Measurements from ENCODE around the gene PTF1A. TPM values are rescaled to one million over a fixed set of nuclear protein-coding genes. Genes with fewer than 3 reads are reported as not detected.
A peak's percentile ranks its signal among the peaks of the same experiment; 100 is the strongest.

PTF1A gene
- polyA plus RNA-seq, 1 of the 3 experiments (the other 2 are of a cell fraction), result not detected

DNA sequence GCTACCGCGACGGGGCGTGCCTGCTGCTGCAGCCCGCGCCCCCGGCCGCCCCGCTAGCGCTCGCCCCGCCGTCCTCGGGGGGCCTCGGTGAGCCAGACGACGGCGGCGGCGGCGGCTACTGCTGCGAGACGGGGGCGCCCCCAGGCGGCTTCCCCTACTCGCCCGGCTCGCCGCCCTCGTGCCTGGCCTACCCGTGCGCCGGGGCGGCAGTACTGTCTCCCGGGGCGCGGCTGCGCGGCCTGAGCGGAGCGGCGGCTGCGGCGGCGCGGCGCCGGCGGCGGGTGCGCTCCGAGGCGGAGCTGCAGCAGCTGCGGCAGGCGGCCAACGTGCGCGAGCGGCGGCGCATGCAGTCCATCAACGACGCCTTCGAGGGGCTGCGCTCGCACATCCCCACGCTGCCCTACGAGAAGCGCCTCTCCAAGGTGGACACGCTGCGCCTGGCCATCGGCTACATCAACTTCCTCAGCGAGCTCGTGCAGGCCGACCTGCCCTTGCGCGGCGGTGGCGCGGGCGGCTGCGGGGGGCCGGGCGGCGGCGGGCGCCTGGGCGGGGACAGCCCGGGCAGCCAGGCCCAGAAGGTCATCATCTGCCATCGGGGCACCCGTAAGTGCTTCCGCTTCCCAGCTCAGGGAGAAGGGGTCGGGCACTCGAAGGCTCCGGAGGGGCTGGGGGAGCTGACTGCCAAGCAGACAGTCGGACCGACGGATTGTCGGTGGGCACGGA lies 761 bp downstream of the PTF1A start:
- H3F3A ChIP-seq (replicated peaks; ENCODE audit: insufficient read depth), result no peaks in the 10 kb centered on the region
- peak; percentile 73 for DNase-seq
- H3K27me3 ChIP-seq (ENCODE audit: insufficient read depth), result peaks cover 40% of the 10 kb centered on the region
- H3K4me1 ChIP-seq (ENCODE audit: control insufficient read depth in 1 of 2, insufficient read depth in 2 of 2, low read depth in 1 of 2, low read length in 1 of 2), result no peaks in the 10 kb centered on the region; a peak in 1 of 4 replicates
- no peaks in the 10 kb centered on the region for H3K79me2 ChIP-seq (ENCODE audit: insufficient read depth)
- no peak overlapping the region for H3K4me3 ChIP-seq (ENCODE audit: low read depth in 2 of 2, low read length in 1 of 2)
- H3K4me2 ChIP-seq, result no peak overlapping the region
- WGBS (ENCODE audit: low lambda C conversion rate), result 8% methylated on average over 6 of the region's 100 CpGs
- no peaks in the 10 kb centered on the region for H3K36me3 ChIP-seq (replicated peaks in 1 of 2; ENCODE audit: control insufficient read depth in 1 of 2, insufficient read depth in 2 of 2, low read length in 1 of 2)
- no peak overlapping the region for H2AFZ ChIP-seq (ENCODE audit: low read depth)
- H3K9me2 ChIP-seq, result no peaks in the 10 kb centered on the region
- H4K20me1 ChIP-seq (ENCODE audit: insufficient read depth), result no peaks in the 10 kb centered on the region
- ChIA-PET CTCF (interaction anchor here (0.6 to 1.6 kb wide), 2 partner anchors 34 to 38 kb away, joined by 3 to 11 read pairs; no protein-coding TSS in a partner anchor), POLR2A (no interaction called here)
- no peak overlapping the region for H3K27ac ChIP-seq (ENCODE audit: low read depth in 2 of 2, low read length in 1 of 2)
- no peak for TF ChIP-seq SIN3A (IDR thresholded peaks at IDR 0.05; ENCODE audit: borderline replicate concordance, low read depth, low read length)
- no peak for TF ChIP-seq EP300 (IDR thresholded peaks at IDR 0.05; ENCODE audit: borderline replicate concordance in 1 of 2, low read depth in 1 of 2, low read length in 1 of 2)
- TF ChIP-seq NRF1 (IDR thresholded peaks at IDR 0.05; ENCODE audit: low read depth, low read length), result no peak
- no peak for TF ChIP-seq GABPA (IDR thresholded peaks at IDR 0.05; ENCODE audit: low read depth)
- no peaks in the 10 kb centered on the region for H3K9me3 ChIP-seq
- no peak overlapping the region for H3K9ac ChIP-seq

DNA sequence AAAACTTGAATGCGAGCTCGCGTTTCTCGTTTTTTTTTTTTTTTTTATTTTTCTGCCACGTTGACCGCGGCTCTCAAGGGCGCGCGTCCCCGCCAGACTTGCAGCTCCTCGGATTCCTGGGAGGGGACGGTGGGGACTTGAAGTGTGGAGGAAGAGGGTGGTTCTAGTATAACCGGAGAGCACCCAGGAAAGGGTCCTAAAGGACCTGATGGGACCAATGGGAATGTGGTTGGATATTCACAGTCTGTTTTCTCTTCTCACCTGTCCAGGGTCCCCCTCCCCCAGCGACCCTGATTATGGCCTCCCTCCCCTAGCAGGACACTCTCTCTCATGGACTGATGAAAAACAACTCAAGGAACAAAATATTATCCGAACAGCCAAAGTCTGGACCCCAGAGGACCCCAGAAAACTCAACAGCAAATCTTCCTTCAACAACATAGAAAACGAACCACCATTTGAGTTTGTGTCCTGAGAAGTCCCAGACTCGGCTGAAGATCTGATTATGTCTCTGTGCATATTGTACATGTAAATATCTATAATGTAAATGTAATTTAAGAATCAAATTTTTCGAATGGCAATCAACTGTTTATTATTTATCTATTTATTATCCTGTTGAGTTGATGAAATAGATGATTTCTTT lies 1.4 kb downstream of the PTF1A start:
- DNase-seq, result no peak
- no peaks in the 10 kb centered on the region for H3K9me3 ChIP-seq
- POLR2A ChIA-PET, result no interaction called here
- H3K79me2 ChIP-seq (ENCODE audit: insufficient read depth), result no peaks in the 10 kb centered on the region
- no peak overlapping the region for H3K27ac ChIP-seq (ENCODE audit: low read depth in 2 of 2, low read length in 1 of 2)
- H3K4me3 ChIP-seq (ENCODE audit: low read depth in 2 of 2, low read length in 1 of 2), result no peak overlapping the region
- H3K36me3 ChIP-seq (replicated peaks in 1 of 2; ENCODE audit: control insufficient read depth in 1 of 2, insufficient read depth in 2 of 2, low read length in 1 of 2), result no peaks in the 10 kb centered on the region
- no peaks in the 10 kb centered on the region for H4K20me1 ChIP-seq (ENCODE audit: insufficient read depth)
- H3K4me1 ChIP-seq (ENCODE audit: control insufficient read depth in 1 of 2, insufficient read depth in 2 of 2, low read depth in 1 of 2, low read length in 1 of 2), result no peaks in the 10 kb centered on the region; a peak in 1 of 4 replicates
- H2AFZ ChIP-seq (ENCODE audit: low read depth), result no peak overlapping the region
- peaks cover 42% of the 10 kb centered on the region for H3K27me3 ChIP-seq (ENCODE audit: insufficient read depth)
- H3K9me2 ChIP-seq, result no peaks in the 10 kb centered on the region
- CTCF ChIA-PET, result interaction anchor here (0.6 to 1.0 kb wide), 2 partner anchors 35 to 38 kb away, joined by 3 read pairs; no protein-coding TSS in a partner anchor
- no peak overlapping the region for H3K9ac ChIP-seq
- H3F3A ChIP-seq (replicated peaks; ENCODE audit: insufficient read depth), result no peaks in the 10 kb centered on the region
- H3K4me2 ChIP-seq, result no peak overlapping the region
- WGBS (ENCODE audit: low lambda C conversion rate), result 9% methylated on average over 19 of the region's 19 CpGs
- TF ChIP-seq YY1 (IDR thresholded peaks at IDR 0.05; ENCODE audit: low read depth) (no peak), NFIC (IDR thresholded peaks at IDR 0.05; ENCODE audit: borderline replicate concordance) (no peak), ELF1 (IDR thresholded peaks at IDR 0.05) (no peak), NRF1 (IDR thresholded peaks at IDR 0.05; ENCODE audit: low read depth, low read length) (no peak), RAD21 (IDR thresholded peaks at IDR 0.05; ENCODE audit: low read length) (no peak), POLR2AphosphoS5 (IDR thresholded peaks at IDR 0.05; ENCODE audit: low read depth, low read length) (no peak), SMC3 (IDR thresholded peaks at IDR 0.05; ENCODE audit: low read depth, low read length) (no peak), MXI1 (IDR thresholded peaks at IDR 0.05; ENCODE audit: low read depth, low read length) (no peak), CHD2 (IDR thresholded peaks at IDR 0.05; ENCODE audit: low read length, partially characterized antibody) (no peak), TCF12 (IDR thresholded peaks at IDR 0.05) (no peak), FOSL2 (IDR thresholded peaks at IDR 0.05; ENCODE audit: borderline replicate concordance, low read depth) (no peak), USF1 (IDR thresholded peaks at IDR 0.05; ENCODE audit: borderline replicate concordance, low read depth) (no peak), GATA2 (CRISPR knock-in tag; IDR thresholded peaks at IDR 0.05) (no peak), GABPA (IDR thresholded peaks at IDR 0.05; ENCODE audit: low read depth) (no peak), JUND (IDR thresholded peaks at IDR 0.05) (no peak)
- TF ChIP-seq, protein P1, sequence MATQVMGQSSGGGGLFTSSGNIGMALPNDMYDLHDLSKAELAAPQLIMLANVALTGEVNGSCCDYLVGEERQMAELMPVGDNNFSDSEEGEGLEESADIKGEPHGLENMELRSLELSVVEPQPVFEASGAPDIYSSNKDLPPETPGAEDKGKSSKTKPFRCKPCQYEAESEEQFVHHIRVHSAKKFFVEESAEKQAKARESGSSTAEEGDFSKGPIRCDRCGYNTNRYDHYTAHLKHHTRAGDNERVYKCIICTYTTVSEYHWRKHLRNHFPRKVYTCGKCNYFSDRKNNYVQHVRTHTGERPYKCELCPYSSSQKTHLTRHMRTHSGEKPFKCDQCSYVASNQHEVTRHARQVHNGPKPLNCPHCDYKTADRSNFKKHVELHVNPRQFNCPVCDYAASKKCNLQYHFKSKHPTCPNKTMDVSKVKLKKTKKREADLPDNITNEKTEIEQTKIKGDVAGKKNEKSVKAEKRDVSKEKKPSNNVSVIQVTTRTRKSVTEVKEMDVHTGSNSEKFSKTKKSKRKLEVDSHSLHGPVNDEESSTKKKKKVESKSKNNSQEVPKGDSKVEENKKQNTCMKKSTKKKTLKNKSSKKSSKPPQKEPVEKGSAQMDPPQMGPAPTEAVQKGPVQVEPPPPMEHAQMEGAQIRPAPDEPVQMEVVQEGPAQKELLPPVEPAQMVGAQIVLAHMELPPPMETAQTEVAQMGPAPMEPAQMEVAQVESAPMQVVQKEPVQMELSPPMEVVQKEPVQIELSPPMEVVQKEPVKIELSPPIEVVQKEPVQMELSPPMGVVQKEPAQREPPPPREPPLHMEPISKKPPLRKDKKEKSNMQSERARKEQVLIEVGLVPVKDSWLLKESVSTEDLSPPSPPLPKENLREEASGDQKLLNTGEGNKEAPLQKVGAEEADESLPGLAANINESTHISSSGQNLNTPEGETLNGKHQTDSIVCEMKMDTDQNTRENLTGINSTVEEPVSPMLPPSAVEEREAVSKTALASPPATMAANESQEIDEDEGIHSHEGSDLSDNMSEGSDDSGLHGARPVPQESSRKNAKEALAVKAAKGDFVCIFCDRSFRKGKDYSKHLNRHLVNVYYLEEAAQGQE (IDR thresholded peaks at IDR 0.05; ENCODE audit: low read depth, low read length), result no peak
- TF ChIP-seq, protein P2, sequence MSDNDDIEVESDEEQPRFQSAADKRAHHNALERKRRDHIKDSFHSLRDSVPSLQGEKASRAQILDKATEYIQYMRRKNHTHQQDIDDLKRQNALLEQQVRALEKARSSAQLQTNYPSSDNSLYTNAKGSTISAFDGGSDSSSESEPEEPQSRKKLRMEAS (IDR thresholded peaks at IDR 0.05; ENCODE audit: low read depth), result no peak
- TF ChIP-seq, protein P3, sequence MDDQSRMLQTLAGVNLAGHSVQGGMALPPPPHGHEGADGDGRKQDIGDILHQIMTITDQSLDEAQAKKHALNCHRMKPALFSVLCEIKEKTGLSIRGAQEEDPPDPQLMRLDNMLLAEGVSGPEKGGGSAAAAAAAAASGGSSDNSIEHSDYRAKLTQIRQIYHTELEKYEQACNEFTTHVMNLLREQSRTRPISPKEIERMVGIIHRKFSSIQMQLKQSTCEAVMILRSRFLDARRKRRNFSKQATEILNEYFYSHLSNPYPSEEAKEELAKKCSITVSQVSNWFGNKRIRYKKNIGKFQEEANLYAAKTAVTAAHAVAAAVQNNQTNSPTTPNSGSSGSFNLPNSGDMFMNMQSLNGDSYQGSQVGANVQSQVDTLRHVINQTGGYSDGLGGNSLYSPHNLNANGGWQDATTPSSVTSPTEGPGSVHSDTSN (IDR thresholded peaks at IDR 0.05), result no peak
- TF ChIP-seq, protein P4, sequence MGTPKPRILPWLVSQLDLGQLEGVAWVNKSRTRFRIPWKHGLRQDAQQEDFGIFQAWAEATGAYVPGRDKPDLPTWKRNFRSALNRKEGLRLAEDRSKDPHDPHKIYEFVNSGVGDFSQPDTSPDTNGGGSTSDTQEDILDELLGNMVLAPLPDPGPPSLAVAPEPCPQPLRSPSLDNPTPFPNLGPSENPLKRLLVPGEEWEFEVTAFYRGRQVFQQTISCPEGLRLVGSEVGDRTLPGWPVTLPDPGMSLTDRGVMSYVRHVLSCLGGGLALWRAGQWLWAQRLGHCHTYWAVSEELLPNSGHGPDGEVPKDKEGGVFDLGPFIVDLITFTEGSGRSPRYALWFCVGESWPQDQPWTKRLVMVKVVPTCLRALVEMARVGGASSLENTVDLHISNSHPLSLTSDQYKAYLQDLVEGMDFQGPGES (IDR thresholded peaks at IDR 0.05; ENCODE audit: low read depth, low read length), result no peak
